Measurements from ENCODE around the gene CD27. TPM values are rescaled to one million over a fixed set of nuclear protein-coding genes. Genes with fewer than 3 reads are reported as not detected.

Gene CD27
- total and polyA plus RNA-seq, 2 experiments from 2014 or later = 0.53 TPM; not detected in 1

DNA sequence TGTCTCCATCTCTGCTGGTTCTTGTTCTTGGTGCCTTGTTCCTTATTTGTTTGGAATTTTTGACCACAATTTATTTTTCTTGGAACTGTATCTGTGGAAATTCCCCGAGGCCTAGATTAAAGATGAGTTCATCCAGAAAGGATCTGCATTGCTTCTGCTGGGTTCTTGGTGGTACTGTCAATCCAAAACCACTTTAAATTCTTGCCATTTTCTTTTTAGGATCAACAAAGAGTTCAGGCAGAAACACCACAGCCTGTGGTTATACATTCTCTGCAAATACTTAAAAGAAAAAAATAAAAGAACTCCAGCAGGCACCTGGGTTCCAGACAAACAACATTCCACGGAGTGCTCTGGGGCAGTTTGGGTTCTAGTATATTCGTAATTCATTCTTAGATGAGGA lies 31.7 kb downstream of the CD27 start:
- Mint-ChIP-seq H3K9me3 (peaks cover 23% of the 10 kb centered on the region), H3K4me1 (no peaks in the 10 kb centered on the region; the same call in 2 of the 3 replicates), H3K27me3 (ENCODE audit: insufficient read depth, low read depth, poor library complexity) (no peaks in the 10 kb centered on the region), H3K27ac (no peak overlapping the region), H3K36me3 (ENCODE audit: low read depth) (peaks cover 5% of the 10 kb centered on the region; the same call in 2 of the 3 replicates), H3K4me3 (no peak overlapping the region)
- Histone ChIP-seq H3K4me1 (ENCODE audit: insufficient read depth) (no peaks in the 10 kb centered on the region), H4K20me1 (replicated peaks; ENCODE audit: insufficient read depth) (no peaks in the 10 kb centered on the region), H3K4me2 (no peak overlapping the region), H3K36me3 (ENCODE audit: insufficient read depth) (no peaks in the 10 kb centered on the region), H2AFZ (no peak overlapping the region), H3F3A (replicated peaks; ENCODE audit: low read depth) (peaks cover 8% of the 10 kb centered on the region), H3K4me3 (no peak overlapping the region), H3K27me3 (ENCODE audit: insufficient read depth) (no peaks in the 10 kb centered on the region), H3K27ac (ENCODE audit: low read depth) (no peak overlapping the region), H3K79me2 (replicated peaks; ENCODE audit: insufficient read depth) (no peaks in the 10 kb centered on the region), H3K9me2 (ENCODE audit: insufficient read depth) (peaks cover 5% of the 10 kb centered on the region; the same call in 1 of the 2 replicates)
- DNase-seq (ENCODE audit: low spot score) = no peak
- TF ChIP-seq CREB1 (CRISPR knock-in tag; IDR thresholded peaks at IDR 0.05; ENCODE audit: low read depth) (no peak), EZH2 (IDR thresholded peaks at IDR 0.05; ENCODE audit: low read depth, unreplicated experiment) (no peak), STAT1 (IDR thresholded peaks at IDR 0.05; ENCODE audit: unreplicated experiment) (no peak), JUNB (IDR thresholded peaks at IDR 0.05; ENCODE audit: unreplicated experiment) (no peak), ZNF114 (CRISPR knock-in tag; IDR thresholded peaks at IDR 0.05) (no peak), ETS1 (IDR thresholded peaks at IDR 0.05) (no peak), POLR2AphosphoS5 (IDR thresholded peaks at IDR 0.05; ENCODE audit: low read depth) (no peak), ZNF331 (CRISPR knock-in tag; IDR thresholded peaks at IDR 0.05; ENCODE audit: low read depth) (no peak), EZH2phosphoT487 (IDR thresholded peaks at IDR 0.05; ENCODE audit: unreplicated experiment) (no peak), NANOG (IDR thresholded peaks at IDR 0.05; ENCODE audit: borderline replicate concordance) (no peak)
- TF ChIP-seq, protein P1, sequence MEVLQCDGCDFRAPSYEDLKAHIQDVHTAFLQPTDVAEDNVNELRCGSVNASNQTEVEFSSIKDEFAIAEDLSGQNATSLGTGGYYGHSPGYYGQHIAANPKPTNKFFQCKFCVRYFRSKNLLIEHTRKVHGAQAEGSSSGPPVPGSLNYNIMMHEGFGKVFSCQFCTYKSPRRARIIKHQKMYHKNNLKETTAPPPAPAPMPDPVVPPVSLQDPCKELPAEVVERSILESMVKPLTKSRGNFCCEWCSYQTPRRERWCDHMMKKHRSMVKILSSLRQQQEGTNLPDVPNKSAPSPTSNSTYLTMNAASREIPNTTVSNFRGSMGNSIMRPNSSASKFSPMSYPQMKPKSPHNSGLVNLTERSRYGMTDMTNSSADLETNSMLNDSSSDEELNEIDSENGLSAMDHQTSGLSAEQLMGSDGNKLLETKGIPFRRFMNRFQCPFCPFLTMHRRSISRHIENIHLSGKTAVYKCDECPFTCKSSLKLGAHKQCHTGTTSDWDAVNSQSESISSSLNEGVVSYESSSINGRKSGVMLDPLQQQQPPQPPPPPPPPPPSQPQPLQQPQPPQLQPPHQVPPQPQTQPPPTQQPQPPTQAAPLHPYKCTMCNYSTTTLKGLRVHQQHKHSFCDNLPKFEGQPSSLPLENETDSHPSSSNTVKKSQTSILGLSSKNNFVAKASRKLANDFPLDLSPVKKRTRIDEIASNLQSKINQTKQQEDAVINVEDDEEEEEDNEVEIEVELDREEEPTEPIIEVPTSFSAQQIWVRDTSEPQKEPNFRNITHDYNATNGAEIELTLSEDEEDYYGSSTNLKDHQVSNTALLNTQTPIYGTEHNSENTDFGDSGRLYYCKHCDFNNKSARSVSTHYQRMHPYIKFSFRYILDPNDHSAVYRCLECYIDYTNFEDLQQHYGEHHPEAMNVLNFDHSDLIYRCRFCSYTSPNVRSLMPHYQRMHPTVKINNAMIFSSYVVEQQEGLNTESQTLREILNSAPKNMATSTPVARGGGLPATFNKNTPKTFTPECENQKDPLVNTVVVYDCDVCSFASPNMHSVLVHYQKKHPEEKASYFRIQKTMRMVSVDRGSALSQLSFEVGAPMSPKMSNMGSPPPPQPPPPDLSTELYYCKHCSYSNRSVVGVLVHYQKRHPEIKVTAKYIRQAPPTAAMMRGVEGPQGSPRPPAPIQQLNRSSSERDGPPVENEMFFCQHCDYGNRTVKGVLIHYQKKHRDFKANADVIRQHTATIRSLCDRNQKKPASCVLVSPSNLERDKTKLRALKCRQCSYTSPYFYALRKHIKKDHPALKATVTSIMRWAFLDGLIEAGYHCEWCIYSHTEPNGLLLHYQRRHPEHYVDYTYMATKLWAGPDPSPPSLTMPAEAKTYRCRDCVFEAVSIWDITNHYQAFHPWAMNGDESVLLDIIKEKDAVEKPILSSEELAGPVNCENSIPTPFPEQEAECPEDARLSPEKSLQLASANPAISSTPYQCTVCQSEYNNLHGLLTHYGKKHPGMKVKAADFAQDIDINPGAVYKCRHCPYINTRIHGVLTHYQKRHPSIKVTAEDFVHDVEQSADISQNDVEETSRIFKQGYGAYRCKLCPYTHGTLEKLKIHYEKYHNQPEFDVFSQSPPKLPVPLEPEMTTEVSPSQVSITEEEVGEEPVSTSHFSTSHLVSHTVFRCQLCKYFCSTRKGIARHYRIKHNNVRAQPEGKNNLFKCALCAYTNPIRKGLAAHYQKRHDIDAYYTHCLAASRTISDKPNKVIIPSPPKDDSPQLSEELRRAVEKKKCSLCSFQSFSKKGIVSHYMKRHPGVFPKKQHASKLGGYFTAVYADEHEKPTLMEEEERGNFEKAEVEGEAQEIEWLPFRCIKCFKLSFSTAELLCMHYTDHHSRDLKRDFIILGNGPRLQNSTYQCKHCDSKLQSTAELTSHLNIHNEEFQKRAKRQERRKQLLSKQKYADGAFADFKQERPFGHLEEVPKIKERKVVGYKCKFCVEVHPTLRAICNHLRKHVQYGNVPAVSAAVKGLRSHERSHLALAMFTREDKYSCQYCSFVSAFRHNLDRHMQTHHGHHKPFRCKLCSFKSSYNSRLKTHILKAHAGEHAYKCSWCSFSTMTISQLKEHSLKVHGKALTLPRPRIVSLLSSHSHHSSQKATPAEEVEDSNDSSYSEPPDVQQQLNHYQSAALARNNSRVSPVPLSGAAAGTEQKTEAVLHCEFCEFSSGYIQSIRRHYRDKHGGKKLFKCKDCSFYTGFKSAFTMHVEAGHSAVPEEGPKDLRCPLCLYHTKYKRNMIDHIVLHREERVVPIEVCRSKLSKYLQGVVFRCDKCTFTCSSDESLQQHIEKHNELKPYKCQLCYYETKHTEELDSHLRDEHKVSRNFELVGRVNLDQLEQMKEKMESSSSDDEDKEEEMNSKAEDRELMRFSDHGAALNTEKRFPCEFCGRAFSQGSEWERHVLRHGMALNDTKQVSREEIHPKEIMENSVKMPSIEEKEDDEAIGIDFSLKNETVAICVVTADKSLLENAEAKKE (CRISPR knock-in tag; IDR thresholded peaks at IDR 0.05) = no peak
- TF ChIP-seq, protein P2, sequence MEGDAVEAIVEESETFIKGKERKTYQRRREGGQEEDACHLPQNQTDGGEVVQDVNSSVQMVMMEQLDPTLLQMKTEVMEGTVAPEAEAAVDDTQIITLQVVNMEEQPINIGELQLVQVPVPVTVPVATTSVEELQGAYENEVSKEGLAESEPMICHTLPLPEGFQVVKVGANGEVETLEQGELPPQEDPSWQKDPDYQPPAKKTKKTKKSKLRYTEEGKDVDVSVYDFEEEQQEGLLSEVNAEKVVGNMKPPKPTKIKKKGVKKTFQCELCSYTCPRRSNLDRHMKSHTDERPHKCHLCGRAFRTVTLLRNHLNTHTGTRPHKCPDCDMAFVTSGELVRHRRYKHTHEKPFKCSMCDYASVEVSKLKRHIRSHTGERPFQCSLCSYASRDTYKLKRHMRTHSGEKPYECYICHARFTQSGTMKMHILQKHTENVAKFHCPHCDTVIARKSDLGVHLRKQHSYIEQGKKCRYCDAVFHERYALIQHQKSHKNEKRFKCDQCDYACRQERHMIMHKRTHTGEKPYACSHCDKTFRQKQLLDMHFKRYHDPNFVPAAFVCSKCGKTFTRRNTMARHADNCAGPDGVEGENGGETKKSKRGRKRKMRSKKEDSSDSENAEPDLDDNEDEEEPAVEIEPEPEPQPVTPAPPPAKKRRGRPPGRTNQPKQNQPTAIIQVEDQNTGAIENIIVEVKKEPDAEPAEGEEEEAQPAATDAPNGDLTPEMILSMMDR (conservative IDR thresholded peaks at IDR 0.05; ENCODE audit: low read depth in 2 of 2) = no peak
- TF ChIP-seq, protein P3, sequence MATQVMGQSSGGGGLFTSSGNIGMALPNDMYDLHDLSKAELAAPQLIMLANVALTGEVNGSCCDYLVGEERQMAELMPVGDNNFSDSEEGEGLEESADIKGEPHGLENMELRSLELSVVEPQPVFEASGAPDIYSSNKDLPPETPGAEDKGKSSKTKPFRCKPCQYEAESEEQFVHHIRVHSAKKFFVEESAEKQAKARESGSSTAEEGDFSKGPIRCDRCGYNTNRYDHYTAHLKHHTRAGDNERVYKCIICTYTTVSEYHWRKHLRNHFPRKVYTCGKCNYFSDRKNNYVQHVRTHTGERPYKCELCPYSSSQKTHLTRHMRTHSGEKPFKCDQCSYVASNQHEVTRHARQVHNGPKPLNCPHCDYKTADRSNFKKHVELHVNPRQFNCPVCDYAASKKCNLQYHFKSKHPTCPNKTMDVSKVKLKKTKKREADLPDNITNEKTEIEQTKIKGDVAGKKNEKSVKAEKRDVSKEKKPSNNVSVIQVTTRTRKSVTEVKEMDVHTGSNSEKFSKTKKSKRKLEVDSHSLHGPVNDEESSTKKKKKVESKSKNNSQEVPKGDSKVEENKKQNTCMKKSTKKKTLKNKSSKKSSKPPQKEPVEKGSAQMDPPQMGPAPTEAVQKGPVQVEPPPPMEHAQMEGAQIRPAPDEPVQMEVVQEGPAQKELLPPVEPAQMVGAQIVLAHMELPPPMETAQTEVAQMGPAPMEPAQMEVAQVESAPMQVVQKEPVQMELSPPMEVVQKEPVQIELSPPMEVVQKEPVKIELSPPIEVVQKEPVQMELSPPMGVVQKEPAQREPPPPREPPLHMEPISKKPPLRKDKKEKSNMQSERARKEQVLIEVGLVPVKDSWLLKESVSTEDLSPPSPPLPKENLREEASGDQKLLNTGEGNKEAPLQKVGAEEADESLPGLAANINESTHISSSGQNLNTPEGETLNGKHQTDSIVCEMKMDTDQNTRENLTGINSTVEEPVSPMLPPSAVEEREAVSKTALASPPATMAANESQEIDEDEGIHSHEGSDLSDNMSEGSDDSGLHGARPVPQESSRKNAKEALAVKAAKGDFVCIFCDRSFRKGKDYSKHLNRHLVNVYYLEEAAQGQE (IDR thresholded peaks at IDR 0.05; ENCODE audit: unreplicated experiment) = no peak
- no peak for ATAC-seq
